Panc1 (cell line): ENCODE measurements around the gene GUCY1B1. TPM values are rescaled to one million over a fixed set of nuclear protein-coding genes. Genes with fewer than 3 reads are reported as not detected.

Source experiments
- ATAC-seq: fragments of 200-7000 bp; cut with Tn5 transposase; 2 replicates; pipeline ENCODE4 v1.9.1; 2020; ENCODE audit warnings: mild to moderate bottlenecking, moderate library complexity
- BruUV-seq: library from RNA; stranded (reverse); fragments of 400-500 nt; replicated peaks from 2 replicates; lab custom pipeline; 2021; lab: Mats Ljungman, UMichigan
- CTCF ChIA-PET: fragments of 300-600 bp; sonication (Branson Sonifier 250); formaldehyde crosslinking; loops from one replicate; lab custom pipeline; 2022; ENCODE audit warnings: antibody characterized with exemption; lab: Charles Lee
- POLR2A ChIA-PET: fragments of 300-600 bp; sonication (Branson Sonifier 250); formaldehyde crosslinking; loops from one replicate; lab custom pipeline; 2022; ENCODE audit warnings: antibody characterized with exemption; lab: Charles Lee
- DNase-seq: peaks from one replicate; pipeline ENCODE4 v3.0.0-alpha.2; 2010; ENCODE audit warnings: low read depth, low spot score
- H3K27ac ChIP-seq: 2 replicates; pipeline ENCODE4 v1.5.1; 2011; ENCODE audit warnings: mild to moderate bottlenecking, low read length, inconsistent platforms
- H3K27me3 ChIP-seq: fragments of 200-500 bp; sonication (Bioruptor generic); 2 replicates; pipeline ENCODE4 v1.6.0; 2014; ENCODE audit warnings: low read length, inconsistent platforms; ENCODE audit not compliant: control insufficient read depth, insufficient read depth
- H3K36me3 ChIP-seq: fragments of 200-500 bp; sonication (Bioruptor generic); 2 replicates; pipeline ENCODE4 v1.5.1; 2014; ENCODE audit warnings: inconsistent platforms, mild to moderate bottlenecking, low read length, moderate library complexity; ENCODE audit not compliant: control insufficient read depth, insufficient read depth
- H3K4me1 ChIP-seq: 2 replicates; pipeline ENCODE4 v1.5.1; 2011; ENCODE audit warnings: inconsistent platforms, mild to moderate bottlenecking, low read length, moderate library complexity; ENCODE audit not compliant: control insufficient read depth, insufficient read depth
- H3K4me3 ChIP-seq, 2 experiments: 2 replicates each; pipeline ENCODE4 v1.5.1; 2011 to 2012; ENCODE audit warnings: low read depth in 2 of 2, low read length in 2 of 2, mild to moderate bottlenecking in 2 of 2, inconsistent platforms in 1 of 2, moderate library complexity in 1 of 2
- H3K9me3 ChIP-seq: fragments of 200-500 bp; sonication (Bioruptor generic); 2 replicates; pipeline ENCODE4 v1.5.1; 2014; ENCODE audit warnings: low read depth, mild to moderate bottlenecking, inconsistent platforms, low read length, moderate library complexity; ENCODE audit not compliant: control insufficient read depth, insufficient read depth
- CTCF ChIP-seq: fragments of 450-650 bp; IDR thresholded peaks from 2 replicates; pipeline ENCODE4 v1.5.1; 2017; ENCODE audit warnings: mild to moderate bottlenecking
- POLR2AphosphoS5 ChIP-seq: IDR thresholded peaks from 2 replicates; pipeline ENCODE4 v1.6.1; 2012; ENCODE audit warnings: mild to moderate bottlenecking, low read depth, low read length, moderate library complexity
- REST ChIP-seq, 2 experiments: IDR thresholded peaks; 2 replicates each; pipeline ENCODE4 v1.6.1; 2011 to 2012; ENCODE audit warnings: low read depth in 2 of 2, control low read depth in 1 of 2, low read length in 1 of 2, mild to moderate bottlenecking in 1 of 2, moderate library complexity in 1 of 2; ENCODE audit not compliant: insufficient read depth in 1 of 2
- SIN3A ChIP-seq: IDR thresholded peaks from 2 replicates; pipeline ENCODE4 v1.6.1; 2012; ENCODE audit warnings: low read depth, mild to moderate bottlenecking, low read length, moderate library complexity, borderline replicate concordance; ENCODE audit not compliant: insufficient read depth
- TCF7L2 ChIP-seq: IDR thresholded peaks from 2 replicates; pipeline ENCODE4 v1.6.1; 2011; ENCODE audit warnings: mild to moderate bottlenecking, low read depth, low read length, inconsistent platforms
- in situ Hi-C: cut with HindIII; loops from 2 replicates; pipeline ENCODE4 v1.10.0; 2016; ENCODE audit warnings: low sequenced_read_pairs, low pct_unique_long_range_greater_than_20kb
- intact Hi-C: fragments of 100-400 bp; cut with micrococcal nuclease; formaldehyde crosslinking; loops from one replicate; pipeline ENCODE4 v1.10.0; 2022; ENCODE audit not compliant: unreplicated experiment
- total RNA-seq: library from RNA; stranded (reverse); gene quantifications from one replicate; pipeline ENCODE4 v1.2.1, GENCODE V29; 2021; ENCODE audit not compliant: unreplicated experiment

GUCY1B1 gene
- total RNA-seq, 1 experiment from 2014 or later = 0.36 TPM

- no peaks in the 10 kb centered on the region for H3K27me3 ChIP-seq
- POLR2A ChIA-PET = no interaction called here
Observed at GRCh38 chr4:155772459-155773195, 13.8 kb downstream of the GUCY1B1 start.

GRCh38 chr4:155773196-155773800 lies 14.5 kb downstream of the GUCY1B1 start:
- Histone ChIP-seq H3K36me3 (no peaks in the 10 kb centered on the region), H3K4me1 (no peaks in the 10 kb centered on the region), H3K9me3 (no peaks in the 10 kb centered on the region), H3K27ac (no peak overlapping the region), H3K4me3 (no peak overlapping the region), H3K27me3 (no peaks in the 10 kb centered on the region)
- in situ Hi-C loops (no loop called here), intact Hi-C loops (no loop called here)
- CTCF ChIA-PET = no interaction called here
- TF ChIP-seq REST (IDR thresholded peaks at IDR 0.05; ENCODE audit: insufficient read depth in 1 of 2, low read depth in 2 of 2, low read length in 1 of 2) (no peak), POLR2AphosphoS5 (no peak), TCF7L2 (no peak), SIN3A (no peak), CTCF (no peak)
- POLR2A ChIA-PET = no interaction called here
- no TSS peak for BruUV-seq
- DNase-seq (no peak), ATAC-seq (no peak)

More at GRCh38 chr4:155772459-155773195, 13.8 kb downstream of the GUCY1B1 start:
- TF ChIP-seq REST (IDR thresholded peaks at IDR 0.05; ENCODE audit: insufficient read depth in 1 of 2, low read depth in 2 of 2, low read length in 1 of 2) (no peak), TCF7L2 (no peak)
- DNase-seq = no peak
- Histone ChIP-seq H3K4me1 (no peaks in the 10 kb centered on the region), H3K9me3 (no peaks in the 10 kb centered on the region), H3K36me3 (no peaks in the 10 kb centered on the region), H3K4me3 (no peak overlapping the region), H3K27ac (no peak overlapping the region)
- in situ Hi-C loops = no loop called here
- BruUV-seq = no TSS peak
- CTCF ChIA-PET = no interaction called here
- no peak for ATAC-seq
- intact Hi-C loops = no loop called here
